HepG2 (cell line): ENCODE data around the gene ZNF169. TPM values are rescaled to one million over a fixed set of nuclear protein-coding genes. Genes with fewer than 3 reads are reported as not detected.

Experiments used
- ATAC-seq: fragments of 200-7000 bp; cut with Tn5 transposase; 3 replicates; pipeline ENCODE4 v1.9.1; 2020; ENCODE audit warnings: mild to moderate bottlenecking, moderate library complexity
- BruUV-seq: library from RNA; stranded (reverse); fragments of 400-500 nt; replicated peaks from 2 replicates; lab custom pipeline; 2021; lab: Mats Ljungman, UMichigan
- CTCF ChIA-PET: fragments of 300-600 bp; formaldehyde crosslinking; extraction: SDS; loops from one replicate; lab custom pipeline; 2021; ENCODE audit warnings: low total read pairs, inconsistent platforms, low intra/inter-chr PET ratio; lab: Yijun Ruan, JAX
- POLR2A ChIA-PET: fragments of 350-600 bp; sonication (Branson Sonifier 250); formaldehyde crosslinking; loops from one replicate; lab custom pipeline; 2020; ENCODE audit warnings: antibody characterized with exemption, inconsistent platforms; lab: Yijun Ruan, JAX
- DNase-seq: peaks from one replicate; pipeline ENCODE4 v3.0.0-alpha.2; 2015; ENCODE audit warnings: low spot score
- FAIRE-seq: peaks from 3 replicates; lab custom pipeline; 2011; peaks lifted over from hg19 to GRCh38; lab: Jason Lieb, UNC
- H2AFZ ChIP-seq: one replicate; pipeline ENCODE4 v1.6.1; 2011; ENCODE audit warnings: low read length, inconsistent platforms
- H3K27ac ChIP-seq: fragments of 300-600 bp; 3 replicates; pipeline ENCODE4 v1.8.0; 2011; ENCODE audit warnings: mixed run types, mild to moderate bottlenecking, mixed read lengths, low read length, inconsistent platforms; ENCODE audit not compliant: insufficient read depth; ENCODE audit errors: extremely low read length
- H3K27me3 ChIP-seq, 2 experiments: fragments of 200-600 bp in 1 of 2; 2 replicates in 1 of 2; 3 replicates in 1 of 2; pipeline versions ENCODE4 v1.6.0 to v1.8.0; 2011; ENCODE audit warnings: low read length in 2 of 2, mild to moderate bottlenecking in 2 of 2, moderate library complexity in 2 of 2, inconsistent platforms in 1 of 2; ENCODE audit not compliant: insufficient read depth in 2 of 2, control insufficient read depth in 1 of 2
- H3K36me3 ChIP-seq, 2 experiments: fragments of 200-600 bp in 1 of 2; replicated peaks in 1 of 2; 2 replicates in 1 of 2; 3 replicates in 1 of 2; pipeline versions ENCODE4 v1.5.1 to v1.8.0; 2011; ENCODE audit warnings: low read length in 2 of 2, inconsistent platforms in 1 of 2; ENCODE audit not compliant: insufficient read depth in 2 of 2, control insufficient read depth in 1 of 2
- H3K4me1 ChIP-seq: 2 replicates; pipeline ENCODE4 v1.5.1; 2012; ENCODE audit warnings: low read length, inconsistent platforms; ENCODE audit not compliant: insufficient read depth
- H3K4me2 ChIP-seq: 2 replicates; pipeline ENCODE4 v1.6.0; 2011; ENCODE audit warnings: low read depth, low read length, inconsistent platforms
- H3K4me3 ChIP-seq, 3 experiments: fragments of 200-600 bp in 1 of 3; sonication (generic), shearing (Covaris generic) in 1 of 3; replicated peaks in 1 of 3; 2 replicates each; pipeline ENCODE4 v1.5.1; 2011 to 2016; ENCODE audit warnings: low read length in 3 of 3, inconsistent platforms in 2 of 3, low read depth in 2 of 3, mild to moderate bottlenecking in 2 of 3, control low read depth in 1 of 3, mixed read lengths in 1 of 3; ENCODE audit not compliant: insufficient read depth in 1 of 3
- H3K79me2 ChIP-seq: one replicate; pipeline ENCODE4 v1.6.1; 2011; ENCODE audit warnings: low read length, inconsistent platforms; ENCODE audit not compliant: insufficient read depth
- H3K9ac ChIP-seq: 2 replicates; pipeline ENCODE4 v1.6.0; 2011; ENCODE audit warnings: mild to moderate bottlenecking, low read depth, low read length, inconsistent platforms; ENCODE audit not compliant: insufficient read depth
- H3K9me3 ChIP-seq: 2 replicates; pipeline ENCODE4 v1.5.1; 2012; ENCODE audit warnings: mild to moderate bottlenecking, low read length
- H4K20me1 ChIP-seq: 2 replicates; pipeline ENCODE4 v1.6.0; 2011; ENCODE audit warnings: inconsistent platforms, mild to moderate bottlenecking, low read length, moderate library complexity; ENCODE audit not compliant: insufficient read depth
- CREM ChIP-seq, 2 experiments: sonication (generic) in 1 of 2; formaldehyde crosslinking in 1 of 2; IDR thresholded peaks; 2 replicates each; pipeline versions ENCODE4 v1.4.0 to v1.6.1; 2016 to 2020; ENCODE audit warnings: antibody characterized with exemption in 1 of 2, mild to moderate bottlenecking in 1 of 2, missing genetic modification reagents in 1 of 2
- MED1 ChIP-seq: sonication (generic); formaldehyde crosslinking; IDR thresholded peaks from 2 replicates; pipeline ENCODE4 v1.4.0; 2020; ENCODE audit warnings: missing genetic modification reagents
- NFATC3 ChIP-seq: sonication (generic); formaldehyde crosslinking; IDR thresholded peaks from 2 replicates; pipeline ENCODE4 v1.5.1; 2020; ENCODE audit warnings: mild to moderate bottlenecking, missing genetic modification reagents
- NKX3-1 ChIP-seq: sonication (generic); formaldehyde crosslinking; IDR thresholded peaks from 2 replicates; pipeline ENCODE4 v1.5.0; 2020; ENCODE audit warnings: missing genetic modification reagents
- PHF20 ChIP-seq: sonication (generic); formaldehyde crosslinking; IDR thresholded peaks from 2 replicates; pipeline ENCODE4 v1.5.0; 2020; ENCODE audit warnings: mild to moderate bottlenecking, missing genetic modification reagents
- PRMT3 ChIP-seq: sonication (generic); formaldehyde crosslinking; IDR thresholded peaks from 2 replicates; pipeline ENCODE4 v1.8.1; 2022; ENCODE audit warnings: low read depth, mild to moderate bottlenecking, moderate library complexity, missing genetic modification reagents, borderline replicate concordance
- RBM22 ChIP-seq: fragments of 200-400 bp; formaldehyde crosslinking; optimal IDR thresholded peaks from 2 replicates; pipeline ENCODE3; 2017; ENCODE audit warnings: mild to moderate bottlenecking, low read length, moderate library complexity
- REXO4 ChIP-seq: sonication (generic); formaldehyde crosslinking; IDR thresholded peaks from 2 replicates; pipeline ENCODE4 v1.8.0; 2022; ENCODE audit warnings: missing genetic modification reagents, mild to moderate bottlenecking, borderline replicate concordance
- SATB2 ChIP-seq: sonication (generic); formaldehyde crosslinking; IDR thresholded peaks from 2 replicates; pipeline ENCODE4 v1.5.0; 2020; ENCODE audit warnings: missing genetic modification reagents
- SCMH1 ChIP-seq: sonication (generic); formaldehyde crosslinking; IDR thresholded peaks from 2 replicates; pipeline ENCODE4 v1.9.0; 2021; ENCODE audit warnings: missing genetic modification reagents, mild to moderate bottlenecking, borderline replicate concordance
- SP5 ChIP-seq: IDR thresholded peaks from 2 replicates; pipeline ENCODE4 v1.6.1; 2016; ENCODE audit warnings: low read depth, borderline replicate concordance
- TEAD2 ChIP-seq: sonication (generic); formaldehyde crosslinking; IDR thresholded peaks from 2 replicates; pipeline ENCODE4 v1.9.0; 2021; ENCODE audit warnings: missing genetic modification reagents
- THRA ChIP-seq: sonication (generic); formaldehyde crosslinking; IDR thresholded peaks from 2 replicates; pipeline ENCODE4 v1.4.0; 2020; ENCODE audit warnings: missing genetic modification reagents, borderline replicate concordance
- ZBTB7A ChIP-seq: sonication (generic); formaldehyde crosslinking; IDR thresholded peaks from 2 replicates; pipeline ENCODE4 v1.8.0; 2022; ENCODE audit warnings: mild to moderate bottlenecking, missing genetic modification reagents
- ZNF121 ChIP-seq: sonication (generic); formaldehyde crosslinking; IDR thresholded peaks from 2 replicates; pipeline ENCODE4 v1.5.0; 2020; ENCODE audit warnings: mild to moderate bottlenecking, missing genetic modification reagents
- ZNF558 ChIP-seq: sonication (generic); formaldehyde crosslinking; IDR thresholded peaks from 2 replicates; pipeline ENCODE4 v1.9.0; 2022; ENCODE audit warnings: mild to moderate bottlenecking, missing genetic modification reagents, borderline replicate concordance
- WGBS: methylation state at CpG from one replicate; pipeline ENCODE4 v1.1.6; 2017; ENCODE audit warnings: low lambda C conversion rate; 5-methylcytosine and 5-hydroxymethylcytosine counted together
- in situ Hi-C: cut with HindIII; loops from 2 replicates; pipeline ENCODE4 v1.10.0; 2017; ENCODE audit warnings: low pct_unique_long_range_greater_than_20kb; ENCODE audit not compliant: extremely low pct_ligation_motif_present
- intact Hi-C: fragments of 100-400 bp; cut with micrococcal nuclease; formaldehyde crosslinking; loops from one replicate; pipeline ENCODE4 v1.10.0; 2022; ENCODE audit not compliant: unreplicated experiment
- polyA plus RNA-seq, 8 experiments: library from polyadenylated mRNA; depleted of rRNA in 3 of 8; stranded (reverse) in 7 of 8; unstranded in 1 of 8; fragments of >200 nt; fragmentation: Illumina TruSeq in 4 of 8; extraction: Trizol in 4 of 8; gene quantifications; 2 replicates each; pipeline versions ENCODE4 v1.2.1 to v1.2.3, GENCODE V29; 2011 to 2016; ENCODE audit warnings: low read depth in 4 of 8, missing spikeins in 1 of 8, mixed read lengths in 1 of 8; ENCODE audit not compliant: insufficient read depth in 1 of 8
- total RNA-seq, 5 experiments: library from RNA; depleted of rRNA; stranded (reverse); fragments of >200 nt; fragmentation: Illumina TruSeq; extraction: Trizol; gene quantifications; 2 replicates each; pipeline ENCODE4 v1.2.3, GENCODE V29; 2016; ENCODE audit warnings: low read depth in 1 of 5
- TF ChIP-seq, protein P1 (sequence below): sonication (generic); formaldehyde crosslinking; conservative IDR thresholded peaks from 2 replicates; pipeline ENCODE4 v1.8.0; 2022; ENCODE audit warnings: mild to moderate bottlenecking, moderate library complexity, missing genetic modification reagents
- TF ChIP-seq, protein P2 (sequence below): sonication (generic); formaldehyde crosslinking; IDR thresholded peaks from 2 replicates; pipeline ENCODE4 v1.4.0; 2020; ENCODE audit warnings: mild to moderate bottlenecking, missing genetic modification reagents

ZNF169 gene
- total and polyA plus RNA-seq, 2 of the 13 experiments (the other 11 are each of a cell fraction or from before 2014, with no cell fraction given) = 2.1 to 6.3 TPM

DNA sequence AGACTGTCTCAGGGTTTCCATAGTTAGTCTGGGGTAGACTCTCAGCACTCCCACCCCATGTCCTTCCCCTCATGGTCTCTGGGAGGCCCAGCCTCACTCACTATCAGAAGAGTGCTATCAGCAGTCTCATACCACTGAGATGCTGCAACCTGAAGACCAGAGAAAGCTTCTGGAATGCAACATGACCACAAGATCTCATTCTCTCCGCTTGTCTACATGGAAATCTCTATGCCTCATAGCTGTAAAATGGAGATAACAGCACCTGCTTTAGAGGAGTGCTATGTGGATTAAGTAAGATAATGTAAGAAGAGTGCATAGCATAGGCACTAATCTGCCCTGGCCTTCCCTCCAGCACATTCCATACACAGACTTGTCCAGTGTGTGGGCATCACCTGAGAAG lies 47.0 kb upstream of the ZNF169 start (continued):
- TF ChIP-seq, protein P1, sequence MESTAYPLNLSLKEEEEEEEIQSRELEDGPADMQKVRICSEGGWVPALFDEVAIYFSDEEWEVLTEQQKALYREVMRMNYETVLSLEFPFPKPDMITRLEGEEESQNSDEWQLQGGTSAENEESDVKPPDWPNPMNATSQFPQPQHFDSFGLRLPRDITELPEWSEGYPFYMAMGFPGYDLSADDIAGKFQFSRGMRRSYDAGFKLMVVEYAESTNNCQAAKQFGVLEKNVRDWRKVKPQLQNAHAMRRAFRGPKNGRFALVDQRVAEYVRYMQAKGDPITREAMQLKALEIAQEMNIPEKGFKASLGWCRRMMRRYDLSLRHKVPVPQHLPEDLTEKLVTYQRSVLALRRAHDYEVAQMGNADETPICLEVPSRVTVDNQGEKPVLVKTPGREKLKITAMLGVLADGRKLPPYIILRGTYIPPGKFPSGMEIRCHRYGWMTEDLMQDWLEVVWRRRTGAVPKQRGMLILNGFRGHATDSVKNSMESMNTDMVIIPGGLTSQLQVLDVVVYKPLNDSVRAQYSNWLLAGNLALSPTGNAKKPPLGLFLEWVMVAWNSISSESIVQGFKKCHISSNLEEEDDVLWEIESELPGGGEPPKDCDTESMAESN = no peak
- TF ChIP-seq PHF20 = no peak
- no peak for TF ChIP-seq TEAD2 (CRISPR knock-in tag)
- TF ChIP-seq RBM22 = no peak
- TF ChIP-seq ZNF121 = no peak

GRCh38 chr9:94212531-94212930 lies 46.6 kb upstream of the ZNF169 start:
- Histone ChIP-seq H2AFZ (no peak overlapping the region), H3K9me3 (no peaks in the 10 kb centered on the region), H3K36me3 (no peaks in the 10 kb centered on the region), H3K27me3 (peaks cover 0 to 10% of the 10 kb centered on the region in 2 experiments; a peak in 2 of 5 replicates), H4K20me1 (no peaks in the 10 kb centered on the region), H3K4me3 (no peak overlapping the region), H3K79me2 (no peaks in the 10 kb centered on the region), H3K9ac (no peak overlapping the region), H3K27ac (no peak overlapping the region), H3K4me1 (0 out of 2 replicates have a peak, but pooled peaks cover 4% of the 10 kb centered on the region), H3K4me2 (no peak overlapping the region)
- DNase-seq (no peak), ATAC-seq (no peak), FAIRE-seq (no peak)
- BruUV-seq = no TSS peak
- ChIA-PET CTCF (interaction anchor here (0.6 to 4.1 kb wide), 3 partner anchors 146 to 204 kb away, joined by 3 to 63 read pairs (median 39); no protein-coding TSS in a partner anchor), POLR2A (no interaction called here)
- in situ Hi-C loops (loop anchor here (5.0 kb wide), 2 partner anchors 145 to 200 kb away; no protein-coding TSS in a partner anchor), intact Hi-C loops (no loop called here)
- WGBS = 40% methylated on average over 5 of the region's 5 CpGs
- TF ChIP-seq NFATC3 (CRISPR knock-in tag) (no peak), SATB2 (CRISPR knock-in tag) (no peak), ZNF558 (CRISPR knock-in tag) (no peak), MED1 (CRISPR knock-in tag) (no peak), SCMH1 (no peak), REXO4 (CRISPR knock-in tag) (no peak), CREM (IDR thresholded peaks at IDR 0.05) (no peak), CREM (CRISPR knock-in tag; IDR thresholded peaks at IDR 0.05) (no peak), SP5 (CRISPR knock-in tag) (no peak), THRA (CRISPR knock-in tag) (no peak), PRMT3 (CRISPR knock-in tag) (no peak), NKX3-1 (CRISPR knock-in tag) (no peak), ZBTB7A (CRISPR knock-in tag) (no peak)
- TF ChIP-seq, protein P2, sequence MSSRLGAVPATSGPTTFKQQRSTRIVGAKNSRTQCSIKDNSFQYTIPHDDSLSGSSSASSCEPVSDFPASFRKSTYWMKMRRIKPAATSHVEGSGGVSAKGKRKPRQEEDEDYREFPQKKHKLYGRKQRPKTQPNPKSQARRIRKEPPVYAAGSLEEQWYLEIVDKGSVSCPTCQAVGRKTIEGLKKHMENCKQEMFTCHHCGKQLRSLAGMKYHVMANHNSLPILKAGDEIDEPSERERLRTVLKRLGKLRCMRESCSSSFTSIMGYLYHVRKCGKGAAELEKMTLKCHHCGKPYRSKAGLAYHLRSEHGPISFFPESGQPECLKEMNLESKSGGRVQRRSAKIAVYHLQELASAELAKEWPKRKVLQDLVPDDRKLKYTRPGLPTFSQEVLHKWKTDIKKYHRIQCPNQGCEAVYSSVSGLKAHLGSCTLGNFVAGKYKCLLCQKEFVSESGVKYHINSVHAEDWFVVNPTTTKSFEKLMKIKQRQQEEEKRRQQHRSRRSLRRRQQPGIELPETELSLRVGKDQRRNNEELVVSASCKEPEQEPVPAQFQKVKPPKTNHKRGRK (CRISPR knock-in tag) = no peak
